GM12891 (cell line): Measurements from ENCODE around the gene CYTH4.

Experiments
- POLR2A ChIP-seq: IDR thresholded peaks from 2 replicates; pipeline ENCODE4 v1.6.1; 2011; ENCODE audit warnings: low read depth, low read length, control low read depth
- POLR2AphosphoS5 ChIP-seq: IDR thresholded peaks from 2 replicates; pipeline ENCODE4 v1.6.1; 2011; ENCODE audit warnings: low read depth, low read length, control low read depth
- SPI1 ChIP-seq: IDR thresholded peaks from 2 replicates; pipeline ENCODE4 v1.6.1; 2011; ENCODE audit warnings: low read depth, low read length, control low read depth
- TAF1 ChIP-seq: IDR thresholded peaks from 2 replicates; pipeline ENCODE4 v1.6.1; 2011; ENCODE audit warnings: low read depth, low read length, control low read depth

GRCh38 chr22:37292641-37293040, 10.3 kb downstream of the CYTH4 start:
- TF ChIP-seq POLR2A, result no peak
- no peak for TF ChIP-seq TAF1
- TF ChIP-seq SPI1, result no peak
- TF ChIP-seq POLR2AphosphoS5, result no peak
